Measurements from ENCODE around the gene IRF2. TPM values are rescaled to one million over a fixed set of nuclear protein-coding genes. Genes with fewer than 3 reads are reported as not detected.
A peak's percentile ranks its signal among the peaks of the same experiment; 100 is the strongest.

IRF2 gene
- total and polyA plus RNA-seq, 7 donors = 6.7 to 28.9 (median 16.8) TPM

GRCh38 chr4:184392316-184392715 is 82.0 kb downstream of the IRF2 start:
- H3K36me3 ChIP-seq (ENCODE audit: insufficient read depth in 1 of 2, low read depth in 1 of 2) = peaks cover 4 to 83% of the 10 kb centered on the region in 2 donors
- no peaks in the 10 kb centered on the region for H3K27me3 ChIP-seq (ENCODE audit: insufficient read depth in 3 of 3, low read length in 2 of 3)
- 80 to 84% (median 82%) methylated on average over 6 of the region's 6 CpGs for WGBS, 3 donors
- H3K9me3 ChIP-seq = no peaks in the 10 kb centered on the region
- H3K4me3 ChIP-seq = no peak overlapping the region
- intact Hi-C loops (cut with DNase I) = no loop called here
- peaks cover 26% of the 10 kb centered on the region for H3K4me1 ChIP-seq
- DNase-seq (no peak), ATAC-seq (no peak)
- H3K27ac ChIP-seq = peak overlapping the region; percentile 84
- no peak for TF ChIP-seq CTCF (IDR thresholded peaks at IDR 0.05)

DNA sequence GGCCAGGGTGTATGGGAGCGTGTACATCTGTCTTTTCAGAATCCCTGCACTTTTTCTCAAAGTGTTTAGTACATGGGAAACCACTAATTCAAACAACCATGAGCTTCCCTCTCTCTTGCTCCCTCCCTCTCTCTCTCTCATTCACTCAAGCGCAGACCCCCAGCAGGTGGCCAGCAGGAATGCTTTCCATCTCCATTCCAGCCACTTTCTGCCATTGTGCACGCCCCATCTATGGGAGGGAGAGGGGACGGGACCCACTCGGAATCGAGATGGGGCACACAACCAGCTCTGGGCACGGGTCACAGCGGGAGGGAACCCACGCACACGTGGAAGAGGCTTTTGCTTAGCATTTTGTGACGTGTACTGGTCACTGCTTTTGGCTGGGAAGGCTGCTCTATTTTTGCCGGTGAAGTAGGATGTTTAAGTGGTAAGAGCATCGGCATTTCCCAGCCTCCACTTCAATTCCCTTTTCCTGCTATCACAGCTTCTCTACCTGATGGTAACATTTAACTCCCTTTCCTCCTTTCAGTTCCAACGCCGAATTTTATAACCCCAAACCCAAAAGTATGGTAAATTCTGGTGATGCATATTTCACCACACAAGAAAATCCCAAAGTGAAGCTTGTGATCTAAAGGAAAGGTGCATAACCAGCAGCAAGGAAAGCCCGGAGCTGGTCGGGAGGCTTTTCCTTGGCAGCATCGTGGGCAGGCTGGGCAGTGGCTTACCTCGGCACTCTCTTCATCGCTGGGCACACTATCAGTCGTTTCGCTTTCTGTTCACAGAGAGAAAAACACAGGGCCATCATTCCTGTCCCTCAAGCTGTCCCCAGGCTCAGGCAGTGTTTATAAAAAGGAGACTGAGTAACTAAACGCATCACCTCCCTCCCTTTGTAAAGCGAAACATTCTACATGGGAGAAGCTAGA is 84.1 kb downstream of the IRF2 start:
- ATAC-seq (no peak), DNase-seq (no peak)
- WGBS, 3 donors = 75 to 80% (median 75%) methylated on average over 24 of the region's 24 CpGs
- Histone ChIP-seq H3K36me3 (ENCODE audit: insufficient read depth in 1 of 2, low read depth in 1 of 2) (peaks cover 2 to 78% of the 10 kb centered on the region in 2 donors), H3K27me3 (ENCODE audit: insufficient read depth in 3 of 3, low read length in 2 of 3) (no peaks in the 10 kb centered on the region), H3K27ac (peak overlapping the region; percentile 19), H3K4me1 (peaks cover 29% of the 10 kb centered on the region), H3K9me3 (no peaks in the 10 kb centered on the region), H3K4me3 (no peak overlapping the region)
- intact Hi-C loops (cut with DNase I) = loop anchor here (5.0 kb wide), 2 partner anchors 82 to 147 kb away; partner anchors contain the start of gene IRF2 (in 1 of the 2)
- no peak for TF ChIP-seq CTCF (IDR thresholded peaks at IDR 0.05)

GRCh38 chr4:184388106-184388505 is 86.2 kb downstream of the IRF2 start:
- peaks cover 45% of the 10 kb centered on the region for H3K4me1 ChIP-seq
- peaks cover 2 to 60% of the 10 kb centered on the region in 2 donors for H3K36me3 ChIP-seq (ENCODE audit: insufficient read depth in 1 of 2, low read depth in 1 of 2)
- TF ChIP-seq CTCF (IDR thresholded peaks at IDR 0.05) = no peak
- no peak overlapping the region for H3K27ac ChIP-seq
- no peaks in the 10 kb centered on the region for H3K9me3 ChIP-seq
- intact Hi-C loops (cut with DNase I) = loop anchor here (5.0 kb wide), 2 partner anchors 84 to 149 kb away; partner anchors contain the start of gene IRF2 (in 1 of the 2)
- no peak for DNase-seq
- no peaks in the 10 kb centered on the region for H3K27me3 ChIP-seq (ENCODE audit: insufficient read depth in 3 of 3, low read length in 2 of 3)
- WGBS, 3 donors = 89 to 96% (median 91%) methylated on average over 6 of the region's 6 CpGs
- ATAC-seq = no peak
- no peak overlapping the region for H3K4me3 ChIP-seq

- no peak for TF ChIP-seq CTCF (IDR thresholded peaks at IDR 0.05)
- peaks cover 52% of the 10 kb centered on the region for H3K4me1 ChIP-seq
- H3K36me3 ChIP-seq (ENCODE audit: insufficient read depth in 1 of 2, low read depth in 1 of 2) = peaks cover 2 to 52% of the 10 kb centered on the region in 2 donors
- intact Hi-C loops (cut with DNase I) = loop anchor here (5.0 kb wide), 2 partner anchors 85 to 150 kb away; partner anchors contain the start of gene IRF2 (in 1 of the 2)
- no peaks in the 10 kb centered on the region for H3K9me3 ChIP-seq
- H3K4me3 ChIP-seq = no peak overlapping the region
- WGBS, 3 donors = 78 to 84% (median 83%) methylated on average over 6 of the region's 6 CpGs
- peak overlapping the region; percentile 82 for H3K27ac ChIP-seq
- H3K27me3 ChIP-seq (ENCODE audit: insufficient read depth in 3 of 3, low read length in 2 of 3) = no peaks in the 10 kb centered on the region
- no peak for ATAC-seq
- DNase-seq = no peak
Observed at GRCh38 chr4:184387351-184387750, 87.0 kb downstream of the IRF2 start.

Data from psoas muscle (tissue), 8 donors.